Measurements from ENCODE around the gene IRF3.

The IRF3 gene

DNA sequence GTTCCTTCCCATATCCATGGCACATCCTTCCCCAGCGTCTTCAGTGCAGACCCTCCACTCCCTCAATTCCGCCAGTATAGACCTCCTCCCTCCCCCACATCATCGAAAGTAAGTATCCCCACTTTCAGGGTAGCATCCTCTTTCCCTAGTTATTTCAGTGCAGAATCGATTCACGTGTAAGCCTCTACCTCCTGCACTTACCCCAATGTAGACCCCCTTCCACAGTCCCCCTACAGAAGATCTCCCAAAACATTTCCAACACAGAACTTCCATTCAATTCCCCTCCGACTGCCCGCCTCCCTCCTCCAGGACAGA lies 664 bp downstream of the IRF3 start:
- Mint-ChIP-seq H3K4me1 (peaks cover 29 to 54% of the 10 kb centered on the region in 2 donors), H3K4me3 (peak overlapping the region; percentile 97), H3K36me3 (peaks cover 31 to 52% of the 10 kb centered on the region in 2 donors), H3K9me3 (no peaks in the 10 kb centered on the region), H3K27ac (peak overlapping the region; percentile 93), H3K27me3 (no peaks in the 10 kb centered on the region)
- ATAC-seq (replicated peaks) = peak; percentile 1
- no peak for DNase-seq

DNA sequence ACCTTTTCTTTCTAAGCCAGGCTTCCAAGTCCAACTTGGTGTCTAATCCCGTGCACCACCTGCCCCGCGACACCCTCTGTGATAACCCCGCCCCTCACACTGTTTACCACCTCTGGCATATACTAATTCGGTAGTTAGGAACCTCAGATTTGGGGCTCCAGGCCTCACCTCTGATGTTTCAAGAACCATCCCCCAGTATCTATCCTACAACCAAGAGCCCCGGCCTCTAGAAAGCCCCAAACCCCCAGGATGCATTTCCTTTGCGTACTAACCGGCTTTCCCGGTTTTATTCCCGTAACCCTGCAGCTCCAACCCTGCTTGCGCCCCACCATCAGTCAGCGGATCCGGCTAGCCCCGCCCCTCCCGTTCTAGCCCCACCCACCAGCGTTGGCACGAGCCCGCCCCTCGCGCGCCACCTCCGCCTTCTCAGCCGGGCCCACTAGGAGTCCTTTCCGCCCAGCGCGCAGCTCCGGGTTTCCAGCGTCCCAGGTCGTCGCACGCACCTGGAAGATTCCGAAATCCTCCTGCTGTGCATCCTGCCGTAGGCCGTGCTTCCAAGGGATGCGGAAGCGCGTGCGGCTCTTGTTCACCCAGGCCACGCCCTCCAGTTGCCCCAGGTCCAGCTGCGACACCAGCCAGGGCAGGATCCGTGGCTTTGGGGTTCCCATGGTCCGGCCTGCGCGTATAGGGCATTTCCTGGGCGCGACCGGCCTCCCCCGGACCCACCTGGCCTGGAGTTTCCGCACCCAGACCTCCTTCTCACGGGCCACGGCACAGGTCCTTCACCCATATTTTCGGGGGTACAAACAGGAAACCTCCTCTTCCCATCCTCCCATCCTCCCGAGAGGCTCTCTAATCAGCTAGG lies 1.3 kb downstream of the IRF3 start:
- Mint-ChIP-seq H3K4me3 (peak overlapping the region; percentile 97), H3K27ac (peak overlapping the region; percentile 93), H3K27me3 (no peaks in the 10 kb centered on the region), H3K36me3 (peaks cover 32 to 53% of the 10 kb centered on the region in 2 donors), H3K9me3 (no peaks in the 10 kb centered on the region), H3K4me1 (peaks cover 29 to 49% of the 10 kb centered on the region in 2 donors)
- ATAC-seq (replicated peaks) (peak; percentile 59 to 66), DNase-seq (peak; percentile 67)

DNA sequence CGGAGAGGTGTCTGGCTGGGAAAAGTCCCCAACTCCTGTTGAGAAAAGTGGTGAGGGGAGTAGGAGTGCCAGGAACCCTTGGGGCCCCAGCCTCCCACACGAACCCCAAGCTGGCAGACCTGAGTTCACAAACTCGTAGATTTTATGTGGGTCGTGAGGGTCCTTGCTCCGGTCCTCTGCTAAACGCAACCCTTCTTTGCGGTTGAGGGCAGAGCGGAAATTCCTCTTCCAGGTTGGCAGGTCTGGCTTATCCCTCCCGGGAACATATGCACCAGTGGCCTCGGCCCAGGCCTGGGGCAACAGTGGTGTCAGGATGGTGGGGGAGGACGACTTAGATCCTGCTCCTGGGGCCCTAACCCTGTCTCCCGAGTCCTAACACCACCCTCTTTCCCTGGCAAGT lies 2.4 kb downstream of the IRF3 start:
- DNase-seq (no peak), ATAC-seq (replicated peaks) (no peak)
- H3K4me3 Mint-ChIP-seq = peak overlapping the region; percentile 54 to 97
- H3K36me3 Mint-ChIP-seq = peaks cover 40 to 59% of the 10 kb centered on the region in 2 donors
- peak overlapping the region; percentile 20 for H3K27ac Mint-ChIP-seq
- H3K4me1 Mint-ChIP-seq = peaks cover 32 to 53% of the 10 kb centered on the region in 2 donors
- H3K9me3 Mint-ChIP-seq = no peaks in the 10 kb centered on the region
- H3K27me3 Mint-ChIP-seq = no peaks in the 10 kb centered on the region

DNA sequence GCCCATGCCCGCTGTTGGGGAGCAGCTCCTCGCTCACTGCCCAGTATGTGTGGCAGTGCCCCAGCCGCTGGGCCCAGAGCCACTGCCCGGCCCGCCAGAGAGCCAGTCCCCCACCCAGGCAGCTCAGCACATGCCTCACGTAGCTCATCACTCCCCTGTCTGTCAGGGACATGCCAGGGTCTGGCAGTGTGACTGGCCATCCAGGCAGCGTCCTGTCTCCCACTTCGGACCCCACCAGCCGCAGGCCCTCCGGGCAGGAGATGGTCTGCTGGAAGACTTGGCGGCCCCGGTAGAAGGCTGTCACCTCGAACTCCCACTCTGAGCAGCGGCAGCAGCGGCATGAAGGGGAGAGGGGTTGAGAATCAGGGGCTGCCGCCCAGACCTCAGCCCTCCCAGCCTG lies 3.6 kb downstream of the IRF3 start:
- no peaks in the 10 kb centered on the region for H3K9me3 Mint-ChIP-seq
- peak overlapping the region; percentile 42 for H3K27ac Mint-ChIP-seq
- ATAC-seq (replicated peaks) = no peak
- H3K36me3 Mint-ChIP-seq = peaks cover 42 to 60% of the 10 kb centered on the region in 2 donors
- no peaks in the 10 kb centered on the region for H3K27me3 Mint-ChIP-seq
- peaks cover 29 to 52% of the 10 kb centered on the region in 2 donors for H3K4me1 Mint-ChIP-seq
- DNase-seq = no peak
- no peak overlapping the region for H3K4me3 Mint-ChIP-seq

DNA sequence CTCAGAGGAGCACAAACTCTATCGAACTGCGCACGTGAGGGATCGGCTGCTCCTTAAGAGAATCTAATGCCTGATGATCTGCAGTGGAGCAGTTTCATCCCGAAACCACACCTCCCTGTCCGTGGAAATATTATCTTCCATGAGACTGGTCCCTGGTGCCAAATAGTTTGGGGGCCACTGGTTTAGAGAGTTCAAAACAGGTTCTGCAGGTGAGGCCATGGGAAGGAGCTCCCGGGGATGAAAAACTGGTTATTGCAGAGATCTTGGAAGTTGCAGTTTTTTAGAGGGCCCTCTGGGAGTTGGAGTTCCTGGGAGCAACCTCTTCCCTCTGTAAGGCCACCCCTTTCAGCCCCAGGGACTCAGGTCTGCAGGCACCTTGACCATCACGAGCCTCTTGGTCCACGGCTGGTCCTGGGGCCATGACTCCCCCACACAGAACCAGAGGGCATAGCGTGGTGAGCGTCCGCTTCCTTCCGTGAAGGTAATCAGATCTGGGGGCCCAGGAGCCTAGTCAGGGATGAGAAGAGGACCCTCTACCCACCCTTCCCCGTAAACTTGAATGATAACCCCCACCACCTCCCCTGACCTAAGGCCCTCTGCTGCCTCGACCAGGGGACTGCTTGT lies 5.2 kb downstream of the IRF3 start:
- Mint-ChIP-seq H3K27ac (no peak overlapping the region), H3K4me1 (peaks cover 22 to 37% of the 10 kb centered on the region in 2 donors), H3K36me3 (peaks cover 46 to 69% of the 10 kb centered on the region in 2 donors), H3K9me3 (no peaks in the 10 kb centered on the region), H3K4me3 (peak overlapping the region in 1 of 2 donors; percentile 25), H3K27me3 (no peaks in the 10 kb centered on the region)
- ATAC-seq (replicated peaks) (no peak), DNase-seq (no peak)

GRCh38 chr19:49658566-49659442 lies 6.9 kb downstream of the IRF3 start:
- Mint-ChIP-seq H3K4me1 (peaks cover 13 to 28% of the 10 kb centered on the region in 2 donors), H3K36me3 (peaks cover 48 to 73% of the 10 kb centered on the region in 2 donors), H3K9me3 (no peaks in the 10 kb centered on the region), H3K27me3 (no peaks in the 10 kb centered on the region), H3K4me3 (no peak overlapping the region), H3K27ac (peak overlapping the region; percentile 79)
- ATAC-seq (replicated peaks) = no peak
- DNase-seq = no peak

DNA sequence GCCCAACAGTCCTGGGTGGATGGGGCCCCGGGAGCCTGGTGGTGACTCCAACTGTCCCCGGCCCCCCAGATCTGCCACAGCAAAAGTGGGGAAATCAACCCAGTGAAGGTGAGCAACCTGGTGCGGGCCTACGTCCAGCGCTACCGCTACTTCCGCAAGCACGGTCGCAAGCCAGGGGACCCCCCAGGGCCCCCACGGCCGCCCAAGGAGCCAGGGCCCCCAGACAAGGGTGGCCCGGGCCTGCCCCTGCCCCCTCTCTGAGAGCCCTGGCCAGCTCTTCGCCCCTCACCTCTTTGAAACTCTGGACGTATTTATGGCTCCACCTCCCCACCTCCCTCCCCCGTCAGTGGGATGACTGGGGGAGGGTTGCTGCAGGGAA lies 7.5 kb downstream of the IRF3 start:
- H3K27me3 Mint-ChIP-seq = no peaks in the 10 kb centered on the region
- H3K4me3 Mint-ChIP-seq = no peak overlapping the region
- no peak overlapping the region for H3K27ac Mint-ChIP-seq
- H3K4me1 Mint-ChIP-seq = peaks cover 13 to 22% of the 10 kb centered on the region in 2 donors
- H3K9me3 Mint-ChIP-seq = no peaks in the 10 kb centered on the region
- peaks cover 51 to 79% of the 10 kb centered on the region in 2 donors for H3K36me3 Mint-ChIP-seq
- ATAC-seq (replicated peaks) = no peak
- no peak for DNase-seq

GRCh38 chr19:49657493-49658138 lies 8.0 kb downstream of the IRF3 start:
- H3K27me3 Mint-ChIP-seq = no peaks in the 10 kb centered on the region
- peaks cover 11 to 17% of the 10 kb centered on the region in 2 donors for H3K4me1 Mint-ChIP-seq
- DNase-seq = no peak
- ATAC-seq (replicated peaks) = no peak
- peak overlapping the region; percentile 20 for H3K27ac Mint-ChIP-seq
- no peaks in the 10 kb centered on the region for H3K9me3 Mint-ChIP-seq
- no peak overlapping the region for H3K4me3 Mint-ChIP-seq
- H3K36me3 Mint-ChIP-seq = peaks cover 53 to 80% of the 10 kb centered on the region in 2 donors

DNA sequence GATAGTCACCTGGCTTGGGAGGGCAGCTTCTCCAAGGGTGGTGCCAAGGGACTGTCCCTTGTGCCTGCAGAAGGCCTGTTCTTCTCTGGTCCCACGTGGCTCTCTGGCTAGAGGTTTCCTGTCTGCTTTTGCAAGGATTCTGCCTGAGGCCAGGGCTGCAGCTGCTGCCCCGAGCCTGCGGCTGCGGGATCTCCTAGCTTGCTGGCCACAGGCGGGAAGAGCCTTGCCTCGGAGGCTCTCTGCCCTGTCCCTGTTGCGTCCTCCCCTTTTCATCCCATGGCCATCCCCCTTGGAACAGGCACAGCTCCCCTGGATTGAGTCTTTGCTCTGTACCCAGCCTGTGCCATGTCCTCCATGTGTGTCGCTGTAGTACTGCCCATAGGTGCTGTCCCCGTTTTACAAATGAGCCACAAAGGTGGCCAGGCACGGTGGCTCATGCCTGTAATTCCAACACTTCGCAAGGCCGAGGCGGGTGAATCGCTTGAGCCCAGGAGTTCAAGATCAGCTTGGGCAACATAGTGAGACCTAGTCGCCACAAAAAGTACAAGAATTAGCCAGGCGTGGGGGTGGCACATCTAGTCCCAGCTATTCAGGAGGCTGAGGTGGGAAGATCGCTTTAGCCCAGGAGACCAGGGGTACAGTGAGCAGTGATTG lies 9.1 kb downstream of the IRF3 start:
- Mint-ChIP-seq H3K27me3 (no peaks in the 10 kb centered on the region), H3K27ac (no peak overlapping the region), H3K36me3 (peaks cover 50 to 75% of the 10 kb centered on the region in 2 donors), H3K4me1 (peaks cover 8 to 11% of the 10 kb centered on the region in 2 donors), H3K4me3 (peak overlapping the region in 1 of 2 donors; percentile 10), H3K9me3 (no peaks in the 10 kb centered on the region)
- DNase-seq (no peak), ATAC-seq (replicated peaks) (no peak)

- ATAC-seq (replicated peaks) = no peak
- no peak for DNase-seq
Measured at GRCh38 chr19:49655570-49656455, 9.8 kb downstream of the IRF3 start.

GRCh38 chr19:49654581-49654980 lies 11.1 kb downstream of the IRF3 start:
- peaks cover 44 to 65% of the 10 kb centered on the region in 2 donors for H3K36me3 Mint-ChIP-seq
- H3K27ac Mint-ChIP-seq = no peak overlapping the region
- no peak for DNase-seq
- H3K4me3 Mint-ChIP-seq = no peak overlapping the region
- H3K4me1 Mint-ChIP-seq = peaks cover 7 to 8% of the 10 kb centered on the region in 2 donors
- no peak for ATAC-seq (replicated peaks)
- H3K9me3 Mint-ChIP-seq = no peaks in the 10 kb centered on the region
- no peaks in the 10 kb centered on the region for H3K27me3 Mint-ChIP-seq

More at GRCh38 chr19:49655570-49656455, 9.8 kb downstream of the IRF3 start:
- Mint-ChIP-seq H3K4me3 (peak overlapping the region in 1 of 2 donors; percentile 10), H3K9me3 (no peaks in the 10 kb centered on the region), H3K36me3 (peaks cover 50 to 75% of the 10 kb centered on the region in 2 donors), H3K27me3 (no peaks in the 10 kb centered on the region), H3K4me1 (peaks cover 8 to 11% of the 10 kb centered on the region in 2 donors), H3K27ac (peak overlapping the region; percentile 14)

DNA sequence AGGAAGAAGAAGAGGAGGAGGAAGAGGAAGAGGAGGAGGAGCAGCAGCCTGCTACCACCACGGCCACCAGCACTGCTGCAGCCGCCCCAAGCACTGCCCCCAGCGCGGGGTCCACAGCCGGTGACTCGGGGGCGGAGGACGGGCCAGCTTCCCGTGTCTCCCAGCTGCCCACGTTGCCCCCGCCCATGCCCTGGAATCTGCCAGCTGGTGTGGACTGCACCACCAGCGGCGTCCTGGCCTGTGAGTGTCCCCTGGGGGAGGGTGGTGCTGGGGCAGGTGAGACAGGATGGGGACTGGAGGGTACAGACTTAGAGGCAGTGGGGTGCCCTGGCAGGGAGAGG lies 12.2 kb downstream of the IRF3 start:
- Mint-ChIP-seq H3K36me3 (peaks cover 39 to 61% of the 10 kb centered on the region in 2 donors), H3K4me1 (peaks cover 3 to 5% of the 10 kb centered on the region in 2 donors), H3K27me3 (no peaks in the 10 kb centered on the region), H3K4me3 (no peak overlapping the region), H3K27ac (peak overlapping the region; percentile 69), H3K9me3 (no peaks in the 10 kb centered on the region)
- DNase-seq (no peak), ATAC-seq (replicated peaks) (no peak)
